DOHH2 (cell line): Measurements from ENCODE around the gene BHLHE41.

Experiments used
- H3F3A ChIP-seq: fragments of 200-600 bp; sonication (generic), shearing (Covaris generic); 2 replicates; pipeline ENCODE4 v1.6.0; 2016; ENCODE audit warnings: antibody characterized with exemption, mild to moderate bottlenecking; ENCODE audit not compliant: control insufficient read depth, insufficient read depth
- H3K27ac ChIP-seq: fragments of 200-600 bp; sonication (generic); 2 replicates; pipeline ENCODE4 v1.5.1; 2014; ENCODE audit warnings: low read depth, mild to moderate bottlenecking, low read length, moderate library complexity
- H3K27me3 ChIP-seq: fragments of 200-600 bp; sonication (generic); 2 replicates; pipeline ENCODE4 v1.6.1; 2014; ENCODE audit warnings: mild to moderate bottlenecking, low read length, mixed read lengths; ENCODE audit not compliant: control insufficient read depth
- H3K36me3 ChIP-seq: fragments of 200-600 bp; sonication (generic); 2 replicates; pipeline ENCODE4 v1.6.1; 2014; ENCODE audit warnings: mild to moderate bottlenecking, low read length, moderate library complexity, mixed read lengths; ENCODE audit not compliant: control insufficient read depth
- H3K4me1 ChIP-seq: fragments of 200-600 bp; sonication (generic); 2 replicates; pipeline ENCODE4 v1.6.1; 2014; ENCODE audit warnings: mild to moderate bottlenecking, low read length, mixed read lengths; ENCODE audit not compliant: control insufficient read depth
- H3K4me2 ChIP-seq: fragments of 200-600 bp; sonication (generic); 2 replicates; pipeline ENCODE4 v1.6.0; 2014; ENCODE audit warnings: mild to moderate bottlenecking, low read length, moderate library complexity
- H3K4me3 ChIP-seq: fragments of 200-600 bp; sonication (generic); 2 replicates; pipeline ENCODE4 v1.5.1; 2014; ENCODE audit warnings: mild to moderate bottlenecking, low read length, mixed read lengths
- H3K79me2 ChIP-seq: fragments of 200-600 bp; sonication (generic); 2 replicates; pipeline ENCODE4 v1.6.1; 2014; ENCODE audit warnings: mild to moderate bottlenecking, low read length, mixed read lengths; ENCODE audit not compliant: control insufficient read depth
- H3K9me2 ChIP-seq: fragments of 200-600 bp; sonication (generic); replicated peaks from 2 replicates; pipeline ENCODE4 v1.6.1; 2014; ENCODE audit warnings: mild to moderate bottlenecking, low read length, mixed read lengths; ENCODE audit not compliant: control insufficient read depth
- H3K9me3 ChIP-seq: fragments of 200-600 bp; sonication (generic); 2 replicates; pipeline ENCODE4 v1.6.1; 2014; ENCODE audit warnings: antibody characterized with exemption, low read length, mixed read lengths; ENCODE audit not compliant: control insufficient read depth, insufficient read depth
- H4K20me1 ChIP-seq: fragments of 200-600 bp; sonication (generic); 2 replicates; pipeline ENCODE4 v1.6.0; 2014; ENCODE audit warnings: low read depth, mild to moderate bottlenecking, antibody characterized with exemption, low read length, moderate library complexity; ENCODE audit not compliant: control insufficient read depth, insufficient read depth
- EZH2phosphoT487 ChIP-seq: fragments of 200-600 bp; sonication (generic); IDR thresholded peaks from 2 replicates; pipeline ENCODE4 v1.6.1; 2017; ENCODE audit warnings: borderline replicate concordance, mild to moderate bottlenecking, antibody characterized with exemption, low read length, moderate library complexity, mixed read lengths
- TF ChIP-seq, protein P1 (sequence below): fragments of 200-600 bp; sonication (generic); IDR thresholded peaks from one replicate; pipeline ENCODE4 v1.5.1; 2014; ENCODE audit warnings: antibody characterized with exemption, mild to moderate bottlenecking, low read depth, low read length; ENCODE audit not compliant: poor library complexity, severe bottlenecking

The BHLHE41 gene

GRCh38 chr12:26124446-26125399, at the start of gene BHLHE41:
Gene BHLHE41, minus strand, starts transcription at chr12:26125037. Its CDS starts 258 bp downstream, at chr12:26124779.
- H3K27ac ChIP-seq, result no peak within 1 kb of the TSS
- no peaks in the 10 kb centered on the region for H3K36me3 ChIP-seq
- H3K4me2 ChIP-seq, result peak within 1 kb of the TSS; percentile 67
- no peaks in the 10 kb centered on the region for H3K9me3 ChIP-seq
- no peaks in the 10 kb centered on the region for H3K79me2 ChIP-seq
- H4K20me1 ChIP-seq, result peaks cover 5% of the 10 kb centered on the region; the same call in 1 of the 2 replicates
- TF ChIP-seq EZH2phosphoT487, result peak; percentile 99
- TF ChIP-seq, protein P1, sequence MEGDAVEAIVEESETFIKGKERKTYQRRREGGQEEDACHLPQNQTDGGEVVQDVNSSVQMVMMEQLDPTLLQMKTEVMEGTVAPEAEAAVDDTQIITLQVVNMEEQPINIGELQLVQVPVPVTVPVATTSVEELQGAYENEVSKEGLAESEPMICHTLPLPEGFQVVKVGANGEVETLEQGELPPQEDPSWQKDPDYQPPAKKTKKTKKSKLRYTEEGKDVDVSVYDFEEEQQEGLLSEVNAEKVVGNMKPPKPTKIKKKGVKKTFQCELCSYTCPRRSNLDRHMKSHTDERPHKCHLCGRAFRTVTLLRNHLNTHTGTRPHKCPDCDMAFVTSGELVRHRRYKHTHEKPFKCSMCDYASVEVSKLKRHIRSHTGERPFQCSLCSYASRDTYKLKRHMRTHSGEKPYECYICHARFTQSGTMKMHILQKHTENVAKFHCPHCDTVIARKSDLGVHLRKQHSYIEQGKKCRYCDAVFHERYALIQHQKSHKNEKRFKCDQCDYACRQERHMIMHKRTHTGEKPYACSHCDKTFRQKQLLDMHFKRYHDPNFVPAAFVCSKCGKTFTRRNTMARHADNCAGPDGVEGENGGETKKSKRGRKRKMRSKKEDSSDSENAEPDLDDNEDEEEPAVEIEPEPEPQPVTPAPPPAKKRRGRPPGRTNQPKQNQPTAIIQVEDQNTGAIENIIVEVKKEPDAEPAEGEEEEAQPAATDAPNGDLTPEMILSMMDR, result no peak
- peaks cover 2% of the 10 kb centered on the region; the same call in 1 of the 2 replicates for H3F3A ChIP-seq
- H3K4me3 ChIP-seq, result peak within 1 kb of the TSS; percentile 61
- H3K27me3 ChIP-seq, result peaks cover 91% of the 10 kb centered on the region
- H3K4me1 ChIP-seq, result peaks cover 36% of the 10 kb centered on the region
- no peaks in the 10 kb centered on the region for H3K9me2 ChIP-seq

DNA sequence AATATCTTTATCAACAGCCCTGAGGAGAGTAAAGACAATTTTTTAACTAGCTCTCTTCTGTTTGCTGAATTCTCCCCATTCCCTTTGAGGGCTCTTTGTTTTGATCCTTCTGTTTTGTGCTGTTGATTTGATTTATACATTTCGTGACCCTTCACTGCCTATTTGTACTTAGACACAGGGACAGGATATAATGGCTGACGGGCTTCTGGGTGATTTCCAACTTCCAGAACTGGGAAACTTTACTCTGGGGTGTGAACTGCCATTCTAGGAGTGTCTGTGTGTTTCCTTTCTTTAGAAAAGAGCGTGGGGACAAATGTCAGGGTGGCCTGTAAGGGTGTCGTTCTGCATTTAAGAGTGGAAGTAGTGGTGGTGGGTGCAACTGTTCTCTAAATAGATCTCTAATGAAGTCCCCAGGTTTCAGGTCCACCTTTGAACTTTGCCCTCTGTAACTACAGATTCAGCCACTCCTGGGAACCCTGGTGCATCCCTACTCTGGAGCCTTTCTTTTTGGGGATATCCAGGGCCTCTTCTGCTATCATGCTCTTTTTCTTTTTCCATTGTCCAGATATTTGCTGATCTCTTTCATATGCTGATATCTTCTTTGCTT, 48.2 kb upstream of the BHLHE41 start:
- no peaks in the 10 kb centered on the region for H3K9me3 ChIP-seq
- no peak overlapping the region for H3K27ac ChIP-seq
- H3F3A ChIP-seq, result no peaks in the 10 kb centered on the region
- H3K9me2 ChIP-seq, result no peaks in the 10 kb centered on the region
- TF ChIP-seq, protein P1, result no peak
- TF ChIP-seq EZH2phosphoT487, result no peak
- H3K4me3 ChIP-seq, result no peak overlapping the region
- H3K27me3 ChIP-seq, result peaks cover 50% of the 10 kb centered on the region
- no peaks in the 10 kb centered on the region for H3K79me2 ChIP-seq
- H3K36me3 ChIP-seq, result no peaks in the 10 kb centered on the region
- peaks cover 4% of the 10 kb centered on the region; the same call in 1 of the 2 replicates for H4K20me1 ChIP-seq
- no peaks in the 10 kb centered on the region for H3K4me1 ChIP-seq
- no peak overlapping the region for H3K4me2 ChIP-seq

- Histone ChIP-seq H3K9me2 (no peaks in the 10 kb centered on the region), H3F3A (no peaks in the 10 kb centered on the region), H3K27me3 (peaks cover 47% of the 10 kb centered on the region), H3K9me3 (no peaks in the 10 kb centered on the region), H4K20me1 (peaks cover 4% of the 10 kb centered on the region; the same call in 1 of the 2 replicates), H3K4me1 (no peaks in the 10 kb centered on the region), H3K79me2 (no peaks in the 10 kb centered on the region), H3K27ac (no peak overlapping the region), H3K4me3 (no peak overlapping the region), H3K36me3 (no peaks in the 10 kb centered on the region), H3K4me2 (no peak overlapping the region)
- TF ChIP-seq, protein P1, result no peak
- TF ChIP-seq EZH2phosphoT487, result no peak
Measured at GRCh38 chr12:26172539-26172938, 47.7 kb upstream of the BHLHE41 start.
